Esophagus mucosa (tissue), 1 donor: Measurements from ENCODE around the gene TEKTIP1. TPM values are rescaled to one million over a fixed set of nuclear protein-coding genes. Genes with fewer than 3 reads are reported as not detected.

Source experiments
- ATAC-seq: fragments of 200-7000 bp; cut with Tn5 transposase; one replicate; pipeline ENCODE4 v1.9.1; 2020
- total RNA-seq: library from RNA; stranded (reverse); gene quantifications from one replicate; pipeline ENCODE4 v1.2.4, GENCODE V29; 2023
- donor health status: DM: yes; HTN: yes; CAD: no.

TEKTIP1 gene
- total RNA-seq, 1 donor from 2014 or later, result 0.84 TPM

- ATAC-seq, result no peak
Measured at GRCh38 chr19:3586127-3586626, 47.2 kb downstream of the TEKTIP1 start.

GRCh38 chr19:3586707-3587346 is 47.9 kb downstream of the TEKTIP1 start:
- ATAC-seq, result peak; percentile 14

DNA sequence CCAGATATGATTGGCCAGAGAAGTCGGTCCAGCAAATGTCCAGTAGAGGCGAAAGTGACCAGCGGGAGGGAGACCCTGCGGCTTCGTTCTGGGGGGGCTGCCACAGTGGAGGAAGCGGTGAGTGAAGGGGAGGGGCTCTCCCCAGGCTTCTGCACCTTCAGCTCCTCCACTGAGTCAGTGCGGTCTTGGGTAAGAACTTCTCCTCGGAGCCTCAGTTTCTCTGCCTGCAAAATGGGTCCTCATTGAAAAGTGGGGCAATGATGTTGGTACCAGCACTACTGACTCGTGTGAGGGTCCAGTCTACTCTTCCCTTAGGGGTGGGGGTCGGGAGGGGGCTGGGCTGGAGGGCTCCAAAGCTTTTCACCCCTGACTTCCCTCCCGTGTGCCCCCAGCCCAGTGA is 50.5 kb downstream of the TEKTIP1 start:
- ATAC-seq, result no peak

DNA sequence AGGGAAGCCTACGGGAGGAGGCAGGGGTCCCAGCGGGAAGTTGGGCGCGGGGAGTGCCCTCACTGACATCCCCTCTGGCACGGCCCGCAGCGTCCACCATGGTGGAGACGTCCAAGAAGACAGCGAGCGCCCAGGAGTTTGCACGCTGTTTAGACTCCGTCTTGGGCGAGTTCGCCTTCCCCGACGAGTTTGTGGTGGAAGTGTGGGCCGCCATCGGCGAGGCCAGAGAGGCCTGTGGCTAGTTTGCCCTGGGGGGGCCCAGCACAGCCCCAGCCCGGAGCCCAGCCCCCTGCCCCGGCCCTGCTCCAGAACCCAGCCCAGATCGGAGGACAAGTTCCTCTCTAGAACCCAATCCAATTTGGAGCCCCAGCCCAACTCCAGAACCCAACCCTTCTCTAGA is 51.0 kb downstream of the TEKTIP1 start:
- ATAC-seq, result no peak

DNA sequence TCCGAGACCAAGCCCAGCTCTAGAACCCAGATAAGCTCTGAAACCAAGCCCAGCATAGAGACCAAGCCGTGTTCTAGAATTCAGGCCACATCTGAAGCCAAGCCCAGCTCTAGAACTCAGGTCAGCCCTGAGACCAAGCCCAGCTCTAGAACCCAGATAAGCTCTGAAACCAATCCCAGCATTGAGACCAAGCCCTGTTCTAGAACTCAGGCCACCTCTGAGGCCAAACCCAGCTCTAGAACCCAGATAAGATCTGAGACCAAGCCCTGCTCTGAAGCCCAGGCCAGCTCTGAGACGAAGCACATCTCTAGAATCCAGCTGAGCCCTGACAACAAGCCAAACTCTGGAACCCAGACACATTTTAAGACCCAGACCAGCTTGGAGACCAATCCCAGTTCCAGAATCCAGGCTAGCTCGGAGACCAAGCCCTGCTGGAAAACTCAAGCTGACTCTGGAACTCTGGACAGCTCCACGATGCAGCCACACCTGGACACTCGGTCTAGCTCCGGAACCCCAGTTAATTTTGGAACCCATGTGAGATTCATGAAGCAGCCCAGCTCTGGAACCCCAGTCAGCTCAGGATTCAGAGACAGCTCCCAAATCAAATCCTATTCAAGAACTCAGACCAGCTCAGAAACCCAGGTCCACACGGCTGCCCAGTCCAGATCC is 52.2 kb downstream of the TEKTIP1 start:
- no peak for ATAC-seq

GRCh38 chr19:3591876-3592613 is 53.1 kb downstream of the TEKTIP1 start:
- ATAC-seq, result no peak

DNA sequence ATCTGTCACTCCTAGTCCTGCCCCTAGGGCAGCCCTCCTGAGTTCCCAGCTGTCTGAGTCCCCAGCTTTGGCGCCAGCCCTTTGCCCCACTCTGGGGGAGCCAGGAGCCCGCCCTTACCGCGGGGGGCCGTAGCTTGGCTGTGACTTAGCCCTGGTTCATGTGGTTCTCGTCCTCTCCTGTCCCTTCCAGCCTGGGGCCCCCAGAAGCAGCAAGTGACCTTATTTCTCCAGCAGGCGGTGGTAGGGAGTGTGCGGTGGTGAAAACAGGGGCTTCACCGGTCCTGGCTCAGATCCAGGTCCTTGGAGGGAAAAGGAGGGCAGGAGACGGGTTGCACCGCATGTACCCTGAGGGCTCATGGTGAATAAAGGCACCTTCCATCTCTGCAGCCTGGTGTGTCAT is 54.2 kb downstream of the TEKTIP1 start:
- ATAC-seq, result peak; percentile 20

Other genes starting within 250 kb of the TEKTIP1 start
- gene NFIC, start 172.6 kb upstream of the TEKTIP1 start, total RNA-seq, result 68.2 TPM
- not detected for gene SMIM24, start 58.6 kb upstream of the TEKTIP1 start, total RNA-seq
- gene SMIM44, start 55.7 kb upstream of the TEKTIP1 start, total RNA-seq, result not detected
- gene DOHH, start 38.5 kb upstream of the TEKTIP1 start, total RNA-seq, result 11.1 TPM
- gene FZR1, start 32.9 kb upstream of the TEKTIP1 start, total RNA-seq, result 38.5 TPM
- 25.7 TPM for gene MFSD12, start 18.4 kb downstream of the TEKTIP1 start, total RNA-seq
- gene HMG20B, start 33.8 kb downstream of the TEKTIP1 start, total RNA-seq, result 36.6 TPM
- gene GIPC3, start 46.3 kb downstream of the TEKTIP1 start, total RNA-seq, result 0.28 TPM
- gene TBXA2R, start 67.7 kb downstream of the TEKTIP1 start, total RNA-seq, result 0.64 TPM
- gene CACTIN, start 87.6 kb downstream of the TEKTIP1 start, total RNA-seq, result 10.5 TPM
- gene PIP5K1C, start 161.3 kb downstream of the TEKTIP1 start, total RNA-seq, result 16.4 TPM
- gene TJP3, start 169.2 kb downstream of the TEKTIP1 start, total RNA-seq, result 40.9 TPM
- gene APBA3, start 222.5 kb downstream of the TEKTIP1 start, total RNA-seq, result 10.9 TPM
- 62.3 TPM for gene MRPL54, start 223.5 kb downstream of the TEKTIP1 start, total RNA-seq
- gene RAX2, start 233.1 kb downstream of the TEKTIP1 start, total RNA-seq, result not detected
- gene MATK, start 247.2 kb downstream of the TEKTIP1 start, total RNA-seq, result 0.24 TPM